Measurements from ENCODE around the gene FAM20C.

DNA sequence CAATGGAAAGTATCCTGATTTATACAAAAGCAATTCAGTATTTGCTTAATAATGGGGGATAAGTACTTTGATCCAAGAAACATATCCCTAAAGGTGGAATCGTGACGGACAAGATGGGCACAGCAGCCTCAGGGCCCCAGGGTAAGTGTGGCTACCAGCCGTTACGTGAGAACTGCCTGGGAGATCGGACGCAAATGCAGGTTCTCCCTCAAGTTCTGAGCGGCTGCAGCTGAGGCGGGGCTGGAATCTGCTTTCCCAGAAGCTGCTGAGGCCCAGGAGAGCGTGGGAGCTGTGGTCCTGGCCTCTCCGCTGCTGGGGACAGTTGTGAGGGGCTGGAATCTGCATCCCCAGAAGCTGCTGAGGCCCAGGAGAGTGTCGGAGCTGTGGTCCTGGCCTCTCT lies 111.1 kb downstream of the FAM20C start:
- TF ChIP-seq POLR2A (IDR thresholded peaks at IDR 0.05; ENCODE audit: low read depth) (no peak), EP300 (IDR thresholded peaks at IDR 0.05) (no peak), POLR2AphosphoS5 (IDR thresholded peaks at IDR 0.05) (no peak)
- TF ChIP-seq, protein P1, sequence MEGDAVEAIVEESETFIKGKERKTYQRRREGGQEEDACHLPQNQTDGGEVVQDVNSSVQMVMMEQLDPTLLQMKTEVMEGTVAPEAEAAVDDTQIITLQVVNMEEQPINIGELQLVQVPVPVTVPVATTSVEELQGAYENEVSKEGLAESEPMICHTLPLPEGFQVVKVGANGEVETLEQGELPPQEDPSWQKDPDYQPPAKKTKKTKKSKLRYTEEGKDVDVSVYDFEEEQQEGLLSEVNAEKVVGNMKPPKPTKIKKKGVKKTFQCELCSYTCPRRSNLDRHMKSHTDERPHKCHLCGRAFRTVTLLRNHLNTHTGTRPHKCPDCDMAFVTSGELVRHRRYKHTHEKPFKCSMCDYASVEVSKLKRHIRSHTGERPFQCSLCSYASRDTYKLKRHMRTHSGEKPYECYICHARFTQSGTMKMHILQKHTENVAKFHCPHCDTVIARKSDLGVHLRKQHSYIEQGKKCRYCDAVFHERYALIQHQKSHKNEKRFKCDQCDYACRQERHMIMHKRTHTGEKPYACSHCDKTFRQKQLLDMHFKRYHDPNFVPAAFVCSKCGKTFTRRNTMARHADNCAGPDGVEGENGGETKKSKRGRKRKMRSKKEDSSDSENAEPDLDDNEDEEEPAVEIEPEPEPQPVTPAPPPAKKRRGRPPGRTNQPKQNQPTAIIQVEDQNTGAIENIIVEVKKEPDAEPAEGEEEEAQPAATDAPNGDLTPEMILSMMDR (IDR thresholded peaks at IDR 0.05) = no peak
